Measurements from ENCODE around the gene SH3GLB2. TPM values are rescaled to one million over a fixed set of nuclear protein-coding genes. Genes with fewer than 3 reads are reported as not detected.

The SH3GLB2 gene
- total and polyA plus RNA-seq, 2 of the 8 experiments (the other 6 are each of a cell fraction or from before 2014, with no cell fraction given), result 52.7 to 79.9 TPM

- TF ChIP-seq RAD21 (IDR thresholded peaks at IDR 0.05 in 1 of 2, conservative IDR thresholded peaks at IDR 0.05 in 1 of 2; ENCODE audit: low read depth in 2 of 2, low read length in 2 of 2), result no peak
- TF ChIP-seq SP4 (IDR thresholded peaks at IDR 0.05; ENCODE audit: low read length), result no peak
- TF ChIP-seq POU5F1 (IDR thresholded peaks at IDR 0.05; ENCODE audit: low read depth, low read length), result no peak
- TF ChIP-seq TAF7 (optimal IDR thresholded peaks at IDR 0.05; ENCODE audit: borderline replicate concordance, low read depth, low read length), result no peak
- no peak for TF ChIP-seq GTF2F1 (IDR thresholded peaks at IDR 0.05; ENCODE audit: borderline replicate concordance, low read depth, low read length)
- TF ChIP-seq CBX8 (IDR thresholded peaks at IDR 0.05; ENCODE audit: borderline replicate concordance, low read depth, low read length), result no peak
- no peak for TF ChIP-seq SP2 (IDR thresholded peaks at IDR 0.05; ENCODE audit: low read length)
- TF ChIP-seq ATF3 (IDR thresholded peaks at IDR 0.05; ENCODE audit: insufficient read depth, low read depth, low read length), result no peak
Observed at GRCh38 chr9:129038109-129038852, 10.2 kb upstream of the SH3GLB2 start (continued).
